Measurements from ENCODE around the gene RPS27. TPM values are rescaled to one million over a fixed set of nuclear protein-coding genes. Genes with fewer than 3 reads are reported as not detected.

Gene RPS27
- total RNA-seq, result 1,536 and 1,696 TPM in 2 replicates

DNA sequence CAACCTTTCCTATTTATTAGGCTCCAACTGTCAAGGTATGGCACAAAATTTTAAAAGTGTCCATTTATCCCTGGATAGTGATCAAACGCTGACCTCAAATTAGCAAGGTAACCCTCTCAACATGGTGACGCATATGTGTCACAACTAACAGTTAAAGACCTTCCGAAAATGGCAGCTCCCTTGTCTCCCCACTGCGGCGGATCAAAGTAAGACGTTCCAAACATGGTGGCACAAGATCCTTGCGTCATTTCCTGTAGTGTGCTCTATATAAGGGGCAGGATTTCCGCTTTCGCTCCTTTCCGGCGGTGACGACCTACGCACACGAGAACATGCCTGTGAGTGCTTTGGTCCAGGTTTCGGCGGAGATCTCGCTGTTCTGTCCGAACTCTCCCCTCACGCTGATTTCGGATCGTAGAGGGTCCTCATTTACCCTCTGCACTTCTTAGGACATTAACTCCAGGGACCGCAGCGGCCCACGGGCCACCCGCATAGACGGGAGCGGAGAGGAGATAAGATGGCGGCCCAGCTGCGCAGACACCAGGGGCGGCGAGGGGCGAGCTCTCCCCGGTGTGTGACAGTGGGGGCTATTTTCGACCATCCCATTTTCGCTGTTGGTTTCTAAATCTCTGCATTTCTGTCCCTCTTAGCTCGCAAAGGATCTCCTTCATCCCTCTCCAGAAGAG lies at the start of gene RPS27:
Gene RPS27, plus strand, starts transcription at position 295 of the 683 bp plus-strand sequence. Its CDS starts 35 bp downstream, at position 330.

GRCh38 chr1:153946622-153947241 lies 43.8 kb upstream of the RPS27 start, which contains the start of gene DENND4B:
Gene DENND4B (minus strand): TSS chr1:153946718. CDS start chr1:153944374, 2,344 bp downstream.

DNA sequence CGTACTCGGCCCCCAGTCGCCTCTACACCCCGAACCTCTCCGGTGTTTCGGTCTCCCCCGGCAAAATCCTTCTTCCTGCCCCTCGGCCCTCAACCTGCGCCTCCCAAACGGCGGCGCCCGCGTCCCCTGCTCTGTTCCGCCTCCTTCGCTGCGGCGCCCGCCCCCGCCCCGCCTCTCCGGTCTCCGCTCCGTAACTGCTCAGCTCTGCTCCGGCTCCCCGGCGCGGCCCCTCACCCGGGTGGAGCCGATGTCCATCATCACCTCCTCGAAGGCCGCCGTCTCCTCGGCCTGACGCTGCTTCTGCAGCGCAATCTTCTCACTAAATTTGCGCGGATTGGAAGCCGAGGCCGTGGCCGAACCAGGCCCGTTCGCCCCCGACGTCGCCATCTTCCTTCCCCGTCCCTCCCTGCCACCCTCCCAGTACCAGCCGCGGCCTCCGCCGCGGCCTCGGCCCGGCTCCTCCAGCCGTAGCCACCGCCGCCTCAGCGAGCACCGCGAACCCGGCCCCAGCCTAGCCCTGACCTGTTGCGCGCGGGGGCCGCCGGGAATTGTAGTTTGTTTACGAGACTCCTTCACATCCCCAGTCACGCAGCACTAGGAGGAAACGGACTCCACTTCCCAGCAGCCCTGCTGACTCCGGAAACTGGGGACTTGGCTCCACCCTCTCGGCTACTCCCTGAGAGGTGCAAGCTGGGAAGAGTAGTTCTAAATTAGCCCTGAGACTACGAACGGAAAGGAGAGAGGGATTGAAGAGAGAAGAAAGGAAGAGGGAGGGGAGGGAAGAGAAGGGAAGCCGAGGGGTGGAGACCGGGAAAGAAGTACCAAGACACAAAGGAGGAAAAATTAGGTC lies 32.2 kb upstream of the RPS27 start, which contains the start of gene CRTC2:
Gene CRTC2, minus strand, starts transcription at position 502 of the 850 bp plus-strand sequence. Its CDS starts 115 bp downstream, at position 387.

GRCh38 chr1:153963030-153963849 lies 27.3 kb upstream of the RPS27 start, which contains the start of gene SLC39A1:
Gene SLC39A1 (minus strand): TSS chr1:153963537. CDS start chr1:153962715, 822 bp downstream.

GRCh38 chr1:153967107-153967999 lies 23.2 kb upstream of the RPS27 start, which contains the start of gene CREB3L4:
Gene CREB3L4 (plus strand): TSS chr1:153967902. CDS start chr1:153968526, 624 bp downstream.

DNA sequence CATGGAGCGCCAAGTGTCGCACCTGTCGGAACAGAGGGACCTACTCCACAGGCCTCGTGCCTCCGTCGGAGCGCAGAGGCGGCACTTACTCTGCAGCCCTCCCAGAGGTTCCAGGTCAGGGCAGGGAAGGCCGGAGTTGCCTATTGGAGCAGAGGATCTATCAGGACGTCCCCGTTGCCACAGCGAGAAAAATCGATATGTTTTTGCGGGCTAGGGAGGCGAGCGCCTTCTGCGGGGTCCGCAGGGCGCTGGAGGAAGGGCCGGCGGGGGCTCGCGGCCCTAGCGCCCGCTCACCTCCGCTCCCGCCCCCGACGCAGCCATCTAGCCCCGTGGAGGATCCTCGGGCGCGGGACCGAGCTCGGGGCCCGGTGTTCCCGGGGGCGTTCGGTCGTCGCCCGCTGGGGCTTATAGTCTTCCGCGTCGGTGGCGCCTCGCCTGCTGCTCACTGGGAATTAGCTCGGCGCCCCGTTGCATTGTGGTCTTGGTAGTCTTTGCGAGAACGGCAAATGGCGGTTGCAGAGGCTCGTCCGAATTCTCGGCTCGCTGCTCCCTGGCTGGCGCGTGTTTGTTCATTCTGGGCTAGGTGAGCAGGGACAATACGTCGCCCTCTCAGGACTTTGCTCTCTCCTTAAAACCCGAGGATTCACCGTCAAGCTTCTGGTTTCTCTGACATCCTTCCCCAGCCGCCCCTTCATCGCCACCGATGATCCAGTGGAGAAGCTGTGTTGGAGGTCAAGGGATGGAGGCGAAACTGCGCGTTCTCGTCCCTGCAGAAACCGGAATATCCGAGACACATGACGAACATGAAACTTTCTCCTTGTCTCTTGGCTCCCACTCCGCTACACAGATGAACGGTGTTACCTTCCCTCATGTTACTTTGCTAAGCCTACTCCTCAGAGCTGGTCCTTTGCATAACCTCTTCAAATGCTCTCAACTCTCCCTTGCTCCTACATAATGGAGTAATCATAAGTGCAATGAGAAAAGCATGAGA lies 13.0 kb upstream of the RPS27 start, which contains the start of gene JTB:
Gene JTB, minus strand, starts transcription at position 425 of the 991 bp plus-strand sequence. Its CDS starts 422 bp downstream, at position 3.

DNA sequence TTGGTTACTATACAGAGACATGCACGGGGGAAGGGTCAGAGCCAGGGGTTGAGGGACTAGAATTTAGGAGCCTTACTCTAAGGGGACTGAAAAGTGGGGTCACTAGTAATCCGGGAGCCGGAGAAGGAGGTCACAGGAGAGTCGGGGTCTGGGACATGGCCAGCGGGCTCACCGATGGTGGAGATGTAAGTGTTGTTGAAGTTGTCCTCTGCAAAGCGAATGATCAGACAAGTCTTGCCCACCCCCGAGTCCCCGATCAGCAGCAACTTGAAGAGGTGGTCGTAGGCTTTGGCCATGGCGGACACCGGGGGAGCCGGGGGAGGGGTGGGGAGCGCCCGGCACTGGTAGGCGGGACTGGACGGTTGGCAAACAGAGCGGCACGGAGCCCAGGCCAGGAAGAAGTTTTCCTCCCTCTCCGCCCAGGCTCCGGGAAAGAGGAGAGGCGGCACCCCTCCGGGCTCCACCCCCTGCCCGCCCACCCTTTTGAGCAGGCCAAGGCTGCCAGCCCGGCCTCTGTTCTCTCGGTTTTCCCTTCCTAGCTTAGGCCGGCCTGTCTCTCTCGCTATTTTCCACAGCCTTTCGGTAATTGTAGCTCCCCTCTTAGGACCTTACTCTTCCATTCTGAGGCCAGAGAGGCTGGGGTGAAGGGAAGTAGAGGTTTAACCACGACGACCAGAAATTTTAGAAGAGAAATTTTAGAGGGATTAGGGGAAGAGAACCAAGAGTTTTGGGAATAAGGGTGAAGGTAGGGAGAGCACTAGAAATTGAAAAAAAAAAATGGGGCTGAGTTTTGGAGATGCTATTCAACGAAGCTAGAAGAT lies 4.4 kb upstream of the RPS27 start, which contains the start of gene RAB13:
Gene RAB13, minus strand, starts transcription at position 399 of the 821 bp plus-strand sequence. Its CDS starts 103 bp downstream, at position 296.

Other genes starting within 250 kb of the RPS27 start
- gene SLC27A3, start 215.4 kb upstream of the RPS27 start, total RNA-seq, result 46.1 and 48.2 TPM in 2 replicates
- 19.0 and 20.6 TPM in 2 replicates for gene GATAD2B, start 67.8 kb upstream of the RPS27 start, total RNA-seq
- gene DENND4B, start 44.0 kb upstream of the RPS27 start, total RNA-seq, result 8.5 and 15.3 TPM in 2 replicates
- gene CRTC2, start 32.1 kb upstream of the RPS27 start, total RNA-seq, result 6.4 and 7.4 TPM in 2 replicates
- gene SLC39A1, start 27.2 kb upstream of the RPS27 start, total RNA-seq, result 82.4 and 94.3 TPM in 2 replicates
- 5.9 and 11.5 TPM in 2 replicates for gene CREB3L4, start 22.9 kb upstream of the RPS27 start, total RNA-seq
- 180 and 184 TPM in 2 replicates for gene JTB, start 13.1 kb upstream of the RPS27 start, total RNA-seq
- gene RAB13, start 4.4 kb upstream of the RPS27 start, total RNA-seq, result 97.1 and 105 TPM in 2 replicates
- not detected in 2 replicates for gene NUP210L, start 164.3 kb downstream of the RPS27 start, total RNA-seq
- 222 and 313 TPM in 2 replicates for gene TPM3, start 201.3 kb downstream of the RPS27 start, total RNA-seq
- gene CFAP141, start 215.6 kb downstream of the RPS27 start, total RNA-seq, result not detected in 2 replicates
- 57.3 and 76.2 TPM in 2 replicates for gene UBAP2L, start 230.2 kb downstream of the RPS27 start, total RNA-seq

Measured in cardiac ventricle fibroblast (primary cell).